WI38 (cell line): ENCODE results near the gene STAU1.
"Not testable (repeated sequence)": the region's sequence is repeated elsewhere in the genome, so short reads cannot be mapped to it uniquely, and the experiment has no call there.

Source experiments
- H3K4me3 ChIP-seq: 2 replicates; pipeline ENCODE4 v1.5.1; 2011; ENCODE audit warnings: low read depth, mild to moderate bottlenecking, control low read depth, low read length
- TF ChIP-seq, protein P1 (sequence below): IDR thresholded peaks from 2 replicates; pipeline ENCODE4 v1.5.1; 2012; ENCODE audit warnings: low read depth, mild to moderate bottlenecking, control low read depth, low read length

Gene STAU1

DNA sequence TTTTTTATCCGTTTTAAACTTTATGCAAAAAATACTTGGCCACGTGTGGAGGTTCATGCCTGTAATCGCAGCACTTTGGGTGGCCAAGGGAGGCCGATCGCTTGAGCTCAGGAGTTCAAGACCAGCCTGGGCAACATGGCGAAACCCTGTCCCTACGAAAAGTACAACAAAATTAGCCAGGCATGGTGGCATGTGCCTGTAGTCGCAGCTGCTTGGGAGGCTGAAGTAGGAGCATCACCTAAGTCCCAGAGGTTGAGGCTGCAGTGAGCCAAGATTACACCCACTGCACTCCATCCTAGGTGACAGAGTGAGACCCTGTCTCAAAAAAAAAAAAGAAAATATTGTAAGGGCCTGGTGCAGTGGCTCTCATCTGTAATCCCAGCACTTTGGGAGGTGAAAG, 97.0 kb downstream of the STAU1 start:
- H3K4me3 ChIP-seq, result no peak overlapping the region
- TF ChIP-seq, protein P1, sequence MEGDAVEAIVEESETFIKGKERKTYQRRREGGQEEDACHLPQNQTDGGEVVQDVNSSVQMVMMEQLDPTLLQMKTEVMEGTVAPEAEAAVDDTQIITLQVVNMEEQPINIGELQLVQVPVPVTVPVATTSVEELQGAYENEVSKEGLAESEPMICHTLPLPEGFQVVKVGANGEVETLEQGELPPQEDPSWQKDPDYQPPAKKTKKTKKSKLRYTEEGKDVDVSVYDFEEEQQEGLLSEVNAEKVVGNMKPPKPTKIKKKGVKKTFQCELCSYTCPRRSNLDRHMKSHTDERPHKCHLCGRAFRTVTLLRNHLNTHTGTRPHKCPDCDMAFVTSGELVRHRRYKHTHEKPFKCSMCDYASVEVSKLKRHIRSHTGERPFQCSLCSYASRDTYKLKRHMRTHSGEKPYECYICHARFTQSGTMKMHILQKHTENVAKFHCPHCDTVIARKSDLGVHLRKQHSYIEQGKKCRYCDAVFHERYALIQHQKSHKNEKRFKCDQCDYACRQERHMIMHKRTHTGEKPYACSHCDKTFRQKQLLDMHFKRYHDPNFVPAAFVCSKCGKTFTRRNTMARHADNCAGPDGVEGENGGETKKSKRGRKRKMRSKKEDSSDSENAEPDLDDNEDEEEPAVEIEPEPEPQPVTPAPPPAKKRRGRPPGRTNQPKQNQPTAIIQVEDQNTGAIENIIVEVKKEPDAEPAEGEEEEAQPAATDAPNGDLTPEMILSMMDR, result no peak

DNA sequence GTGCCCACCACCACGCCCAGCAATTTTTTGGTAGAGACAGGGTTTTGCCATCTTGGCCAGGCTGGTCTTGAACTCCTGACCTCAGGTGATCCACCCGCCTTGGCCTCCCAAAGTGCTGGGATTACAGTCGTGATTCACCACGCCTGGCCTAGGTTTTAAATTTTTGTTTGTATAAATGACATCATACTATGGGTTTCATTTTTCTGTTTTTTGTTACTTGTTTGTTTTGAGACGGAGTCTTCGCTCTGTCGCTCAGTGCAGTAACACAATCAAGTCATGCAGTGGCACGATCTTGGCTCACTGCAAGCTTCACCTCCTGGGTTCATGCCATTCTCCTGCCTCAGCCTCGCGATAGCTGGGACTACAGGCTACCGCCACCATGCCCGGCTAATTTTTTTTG, 105.8 kb downstream of the STAU1 start:
- not testable (repeated sequence) for H3K4me3 ChIP-seq

DNA sequence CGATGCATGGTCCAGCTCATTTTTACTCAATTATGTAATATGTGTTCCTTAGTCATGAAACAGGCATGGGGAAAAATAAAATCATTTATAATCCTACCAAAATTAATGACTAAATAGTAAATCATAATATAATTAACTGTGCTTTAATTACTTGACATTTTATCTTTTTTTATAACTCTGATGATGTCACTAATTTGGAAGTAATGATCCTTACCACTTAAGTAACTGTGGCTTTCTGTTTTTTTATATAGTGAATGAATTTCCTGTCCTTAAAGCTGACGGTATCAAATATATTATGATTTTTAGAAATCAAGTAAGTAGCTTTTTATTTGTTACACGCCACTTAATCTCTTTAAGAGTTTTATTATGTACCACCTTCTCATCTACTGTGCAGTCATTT, 109.8 kb downstream of the STAU1 start:
- no peak overlapping the region for H3K4me3 ChIP-seq
- TF ChIP-seq, protein P1, result no peak

DNA sequence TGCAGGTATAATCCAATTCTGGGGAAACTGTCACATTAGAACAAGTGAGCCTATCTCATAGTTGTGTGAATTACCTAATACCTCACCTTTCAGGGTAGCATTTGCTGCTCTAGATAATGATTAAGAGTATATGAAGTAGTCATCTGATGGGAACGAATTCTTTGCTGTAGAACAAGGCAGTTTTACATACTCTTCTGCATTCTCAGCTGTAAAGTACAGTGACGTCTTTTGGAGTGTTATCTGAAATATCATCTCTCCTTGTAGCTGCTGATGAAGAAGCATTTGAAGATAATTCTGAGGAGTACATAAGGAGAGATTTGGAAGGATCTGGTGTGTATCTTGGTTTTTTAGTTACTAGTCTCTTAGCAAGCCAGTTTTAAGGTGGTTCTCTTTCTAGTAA, 113.6 kb downstream of the STAU1 start:
- TF ChIP-seq, protein P1, result no peak
- H3K4me3 ChIP-seq, result no peak overlapping the region
